K562 (cell line): ENCODE data around the gene GUCY2F. TPM values are rescaled to one million over a fixed set of nuclear protein-coding genes. Genes with fewer than 3 reads are reported as not detected.

Source experiments
- ATAC-seq: fragments of 200-7000 bp; cut with Tn5 transposase; 3 replicates; pipeline ENCODE4 v1.9.1; 2020; ENCODE audit warnings: moderate library complexity
- BruUV-seq: library from RNA; stranded (reverse); fragments of 400-500 nt; replicated peaks from 2 replicates; lab custom pipeline; 2021; lab: Mats Ljungman, UMichigan
- CTCF ChIA-PET: fragments of 300-600 bp; formaldehyde crosslinking; extraction: SDS; loops from one replicate; lab custom pipeline; 2021; ENCODE audit warnings: low intra/inter-chr PET ratio; lab: Yijun Ruan, JAX
- POLR2A ChIA-PET: fragments of 300-600, 350-650 bp; sonication (Branson Sonifier 250); formaldehyde crosslinking; extraction: SDS; loops from one replicate; lab custom pipeline; 2021; ENCODE audit warnings: antibody characterized with exemption, inconsistent platforms; lab: Yijun Ruan, JAX
- DNase-seq, 4 experiments: peaks; one replicate each; pipeline versions ENCODE4 v3.0.0 to v3.0.0-alpha.2; 2011 to 2018; ENCODE audit warnings: low spot score in 3 of 4, mixed read lengths in 3 of 4; ENCODE audit errors: extremely low read depth in 1 of 4
- FAIRE-seq: peaks from 2 replicates; lab custom pipeline; 2011; peaks lifted over from hg19 to GRCh38; lab: Jason Lieb, UNC
- H2AFZ ChIP-seq: 2 replicates; pipeline ENCODE4 v1.6.0; 2011; ENCODE audit warnings: low read depth, low read length, control low read depth, inconsistent platforms
- H3K27ac ChIP-seq: fragments of 200-600 bp; 3 replicates; pipeline ENCODE4 v1.8.0; 2011; ENCODE audit warnings: low read depth, mild to moderate bottlenecking, control low read depth, inconsistent platforms, low read length, moderate library complexity, mixed read lengths; ENCODE audit errors: extremely low read depth
- H3K27me3 ChIP-seq, 2 experiments: fragments of 300-600 bp in 1 of 2; 2 replicates in 1 of 2; 3 replicates in 1 of 2; pipeline versions ENCODE4 v1.6.0 to v1.8.0; 2011; ENCODE audit warnings: inconsistent platforms in 2 of 2, low read length in 2 of 2, mild to moderate bottlenecking in 1 of 2, mixed read lengths in 1 of 2, moderate library complexity in 1 of 2; ENCODE audit not compliant: control insufficient read depth in 2 of 2, insufficient read depth in 2 of 2
- H3K36me3 ChIP-seq: fragments of 300-600 bp; 3 replicates; pipeline ENCODE4 v1.8.0; 2011; ENCODE audit warnings: mild to moderate bottlenecking, low read length, inconsistent platforms; ENCODE audit not compliant: control insufficient read depth, insufficient read depth
- H3K4me1 ChIP-seq, 2 experiments: fragments of 200-600 bp in 1 of 2; replicated peaks in 1 of 2; 2 replicates in 1 of 2; 3 replicates in 1 of 2; pipeline versions ENCODE4 v1.5.1 to v1.8.0; 2011; ENCODE audit warnings: inconsistent platforms in 2 of 2, low read length in 2 of 2, mild to moderate bottlenecking in 1 of 2, mixed read lengths in 1 of 2, moderate library complexity in 1 of 2; ENCODE audit not compliant: control insufficient read depth in 2 of 2, insufficient read depth in 2 of 2
- H3K4me2 ChIP-seq: 2 replicates; pipeline ENCODE4 v1.6.1; 2011; ENCODE audit warnings: low read length, control low read depth, inconsistent platforms, mixed read lengths; ENCODE audit not compliant: insufficient read depth
- H3K4me3 ChIP-seq: fragments of 200-600 bp; sonication (generic), shearing (Covaris generic); 2 replicates; pipeline ENCODE4 v1.5.1; 2016; ENCODE audit warnings: control low read depth, inconsistent platforms
- H3K79me2 ChIP-seq: fragments of 200-600 bp; 3 replicates; pipeline ENCODE4 v1.8.0; 2011; ENCODE audit warnings: low read length, inconsistent platforms; ENCODE audit not compliant: control insufficient read depth, insufficient read depth
- H3K9ac ChIP-seq, 2 experiments: 2 replicates each; pipeline versions ENCODE4 v1.6.0 to v1.6.1; 2011; ENCODE audit warnings: low read depth in 2 of 2, low read length in 2 of 2, control low read depth in 1 of 2, inconsistent platforms in 1 of 2, mild to moderate bottlenecking in 1 of 2, mixed read lengths in 1 of 2; ENCODE audit not compliant: insufficient read depth in 1 of 2
- H3K9me1 ChIP-seq: one replicate; pipeline ENCODE4 v1.6.0; 2011; ENCODE audit warnings: inconsistent platforms, mild to moderate bottlenecking, low read length, moderate library complexity; ENCODE audit not compliant: control insufficient read depth, insufficient read depth
- H3K9me3 ChIP-seq: replicated peaks from 2 replicates; pipeline ENCODE4 v1.5.1; 2011; ENCODE audit warnings: low read depth, low read length, inconsistent platforms; ENCODE audit not compliant: control insufficient read depth, insufficient read depth
- H4K20me1 ChIP-seq: replicated peaks from 2 replicates; pipeline ENCODE4 v1.6.1; 2011; ENCODE audit warnings: low read length, inconsistent platforms, mixed read lengths; ENCODE audit not compliant: control insufficient read depth, insufficient read depth
- ESRRA ChIP-seq: fragments of 450-650 bp; IDR thresholded peaks from 2 replicates; pipeline ENCODE4 v1.6.1; 2014; ENCODE audit warnings: low read depth, mild to moderate bottlenecking, moderate library complexity, borderline replicate concordance
- EZH2 ChIP-seq: IDR thresholded peaks from 2 replicates; pipeline ENCODE4 v1.6.1; 2012; ENCODE audit warnings: low read depth, mild to moderate bottlenecking, inconsistent platforms, low read length, borderline replicate concordance
- JUND ChIP-seq, 2 experiments: IDR thresholded peaks; 2 replicates in 1 of 2; 3 replicates in 1 of 2; pipeline ENCODE4 v1.6.1; 2011; ENCODE audit warnings: borderline replicate concordance in 2 of 2, low read depth in 2 of 2, low read length in 2 of 2, improper control_type of control experiment in 1 of 2, missing biosample characterization in 1 of 2, missing genetic modification characterization in 1 of 2, missing genetic modification reagents in 1 of 2
- NCOA2 ChIP-seq, 2 experiments: fragments of 450-650 bp; IDR thresholded peaks; 2 replicates each; pipeline ENCODE4 v1.6.1; 2018; ENCODE audit warnings: mild to moderate bottlenecking in 2 of 2, moderate library complexity in 1 of 2; ENCODE audit not compliant: partially characterized antibody in 2 of 2
- TOE1 ChIP-seq, 2 experiments: fragments of 450-650 bp in 1 of 2; sonication (generic) in 1 of 2; formaldehyde crosslinking in 1 of 2; IDR thresholded peaks; 2 replicates each; pipeline versions ENCODE4 v1.7.1 to v1.8.0; 2016 to 2022; ENCODE audit warnings: borderline replicate concordance in 2 of 2, mild to moderate bottlenecking in 2 of 2, antibody characterized with exemption in 1 of 2, inconsistent platforms in 1 of 2, low read depth in 1 of 2, missing genetic modification reagents in 1 of 2, moderate library complexity in 1 of 2
- U2AF2 ChIP-seq: fragments of 200-400 bp; formaldehyde crosslinking; optimal IDR thresholded peaks from 2 replicates; pipeline ENCODE3; 2017; ENCODE audit warnings: low read depth, mild to moderate bottlenecking, low read length
- ZNF217 ChIP-seq: sonication (generic); formaldehyde crosslinking; IDR thresholded peaks from 2 replicates; pipeline ENCODE4 v1.8.0; 2022; ENCODE audit warnings: mild to moderate bottlenecking, missing genetic modification reagents
- WGBS: fragments of 100-300 bp; shearing (Covaris generic); methylation state at CpG from one replicate; pipeline ENCODE4 v1.1.6; 2016; ENCODE audit warnings: low coverage, mixed read lengths; ENCODE audit not compliant: insufficient coverage; ENCODE audit errors: missing lambda C conversion rate; 5-methylcytosine and 5-hydroxymethylcytosine counted together
- in situ Hi-C: fragments of 300-500 bp; cut with MboI; formaldehyde crosslinking; loops from 4 replicates; pipeline ENCODE4 v1.15.0; 2018; ENCODE audit warnings: inconsistent platforms, mixed read lengths
- intact Hi-C: fragments of 100-400 bp; cut with micrococcal nuclease; formaldehyde crosslinking; loops from 2 replicates; pipeline ENCODE4 v1.14.2; 2022
- polyA plus RNA-seq, 8 experiments: library from polyadenylated mRNA; depleted of rRNA in 4 of 8; stranded (reverse) in 5 of 8; unstranded in 3 of 8; fragments of >200 nt; fragmentation: Nextera tagmentation in 2 of 8; fragmentation: Illumina TruSeq in 1 of 8; extraction: Ambion mirVana in 2 of 8; extraction: Trizol in 1 of 8; gene quantifications; 2 replicates each; pipeline versions ENCODE4 v1.2.1 to v1.2.3, GENCODE V29; 2011 to 2014; ENCODE audit warnings: inconsistent platforms in 1 of 8, missing spikeins in 1 of 8
- total RNA-seq, 7 experiments: library from RNA; depleted of rRNA in 6 of 7; stranded (reverse); fragments of >200 nt in 6 of 7; fragmentation: Illumina TruSeq in 2 of 7; extraction: Trizol in 2 of 7; gene quantifications; 2 replicates each; pipeline versions ENCODE4 v1.2.1 to v1.2.3, GENCODE V29; 2011 to 2021; ENCODE audit warnings: low replicate concordance in 1 of 7
- TF ChIP-seq, protein P1 (sequence below), 2 experiments: fragments of 150-350 bp in 1 of 2; IDR thresholded peaks; 2 replicates each; pipeline ENCODE4 v1.6.1; 2012 to 2016; ENCODE audit warnings: low read depth in 2 of 2, low read length in 2 of 2, mild to moderate bottlenecking in 1 of 2, moderate library complexity in 1 of 2

The GUCY2F gene
- total and polyA plus RNA-seq, 9 of the 15 experiments (the other 6 are each of a cell fraction or from before 2014, with no cell fraction given): 0.01 to 0.06 (median 0.05) TPM; not detected in 6

DNA sequence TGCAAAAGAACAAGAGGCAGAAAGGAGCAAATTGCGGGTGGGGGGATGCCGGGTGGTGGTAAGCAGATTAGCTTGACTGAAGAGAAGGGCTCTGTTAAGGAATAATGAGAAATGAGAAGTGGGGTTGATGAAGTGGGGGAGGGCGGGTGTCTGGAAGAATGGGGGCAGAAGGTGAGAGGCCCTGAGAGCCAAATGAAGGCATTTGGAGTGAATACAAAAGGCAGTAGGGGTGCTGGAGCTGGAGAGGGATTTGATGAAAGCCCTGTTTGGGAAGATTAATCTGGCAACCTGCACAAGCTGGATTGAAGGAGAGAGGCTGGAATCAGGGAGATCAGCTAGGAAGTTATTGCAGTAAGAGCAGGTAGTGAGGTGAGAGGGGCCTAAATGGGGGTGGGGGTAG is 82.1 kb downstream of the GUCY2F start (continued):
- TF ChIP-seq JUND (IDR thresholded peaks at IDR 0.05; ENCODE audit: borderline replicate concordance, low read depth, low read length) (no peak), JUND (tag; IDR thresholded peaks at IDR 0.05; ENCODE audit: borderline replicate concordance, low read depth, low read length) (no peak)
- TF ChIP-seq, all 486 proteins: peak for 0

DNA sequence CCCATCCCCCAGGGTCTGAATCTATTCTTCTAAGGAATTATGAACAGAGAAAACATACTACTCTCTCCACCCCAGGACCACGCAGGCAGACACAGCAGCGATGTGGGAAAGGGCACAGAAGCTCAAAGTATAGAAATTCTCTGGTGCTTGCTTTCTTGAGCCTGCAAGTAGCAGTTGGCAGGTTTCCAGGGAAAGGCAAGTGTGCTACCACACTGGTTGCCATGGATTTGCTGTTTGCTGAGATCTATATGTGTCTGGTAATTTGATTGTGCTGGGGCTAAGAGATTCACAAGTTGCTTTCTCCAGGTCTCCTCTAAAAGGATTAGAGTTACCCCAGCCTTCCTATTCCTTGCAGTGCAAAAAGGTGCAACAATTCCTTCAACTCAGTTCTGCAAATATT is 83.1 kb downstream of the GUCY2F start:
- in situ Hi-C loops (loop anchor here (25.0 kb wide), 1 partner anchor 812 kb away; no protein-coding TSS in a partner anchor), intact Hi-C loops (no loop called here)
- ChIA-PET CTCF (no interaction called here), POLR2A (no interaction called here)
- Histone ChIP-seq H3K9me1 (no peaks in the 10 kb centered on the region), H3K9me3 (no peaks in the 10 kb centered on the region), H3K36me3 (no peaks in the 10 kb centered on the region), H3K9ac (no peak overlapping the region), H3K27me3 (no peaks in the 10 kb centered on the region), H2AFZ (no peak overlapping the region), H4K20me1 (no peaks in the 10 kb centered on the region), H3K4me2 (no peak overlapping the region), H3K4me1 (no peaks in the 10 kb centered on the region), H3K4me3 (no peak overlapping the region), H3K79me2 (no peaks in the 10 kb centered on the region), H3K27ac (no peak overlapping the region)
- DNase-seq: no peak
- no peak for FAIRE-seq
- TF ChIP-seq NCOA2 (IDR thresholded peaks at IDR 0.05; ENCODE audit: partially characterized antibody in 2 of 2): no peak
- TF ChIP-seq, protein P1, sequence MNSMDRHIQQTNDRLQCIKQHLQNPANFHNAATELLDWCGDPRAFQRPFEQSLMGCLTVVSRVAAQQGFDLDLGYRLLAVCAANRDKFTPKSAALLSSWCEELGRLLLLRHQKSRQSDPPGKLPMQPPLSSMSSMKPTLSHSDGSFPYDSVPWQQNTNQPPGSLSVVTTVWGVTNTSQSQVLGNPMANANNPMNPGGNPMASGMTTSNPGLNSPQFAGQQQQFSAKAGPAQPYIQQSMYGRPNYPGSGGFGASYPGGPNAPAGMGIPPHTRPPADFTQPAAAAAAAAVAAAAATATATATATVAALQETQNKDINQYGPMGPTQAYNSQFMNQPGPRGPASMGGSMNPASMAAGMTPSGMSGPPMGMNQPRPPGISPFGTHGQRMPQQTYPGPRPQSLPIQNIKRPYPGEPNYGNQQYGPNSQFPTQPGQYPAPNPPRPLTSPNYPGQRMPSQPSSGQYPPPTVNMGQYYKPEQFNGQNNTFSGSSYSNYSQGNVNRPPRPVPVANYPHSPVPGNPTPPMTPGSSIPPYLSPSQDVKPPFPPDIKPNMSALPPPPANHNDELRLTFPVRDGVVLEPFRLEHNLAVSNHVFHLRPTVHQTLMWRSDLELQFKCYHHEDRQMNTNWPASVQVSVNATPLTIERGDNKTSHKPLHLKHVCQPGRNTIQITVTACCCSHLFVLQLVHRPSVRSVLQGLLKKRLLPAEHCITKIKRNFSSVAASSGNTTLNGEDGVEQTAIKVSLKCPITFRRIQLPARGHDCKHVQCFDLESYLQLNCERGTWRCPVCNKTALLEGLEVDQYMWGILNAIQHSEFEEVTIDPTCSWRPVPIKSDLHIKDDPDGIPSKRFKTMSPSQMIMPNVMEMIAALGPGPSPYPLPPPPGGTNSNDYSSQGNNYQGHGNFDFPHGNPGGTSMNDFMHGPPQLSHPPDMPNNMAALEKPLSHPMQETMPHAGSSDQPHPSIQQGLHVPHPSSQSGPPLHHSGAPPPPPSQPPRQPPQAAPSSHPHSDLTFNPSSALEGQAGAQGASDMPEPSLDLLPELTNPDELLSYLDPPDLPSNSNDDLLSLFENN (IDR thresholded peaks at IDR 0.05; ENCODE audit: low read depth in 2 of 2, low read length in 2 of 2): no peak
- TF ChIP-seq U2AF2: no peak
- TF ChIP-seq TOE1 (IDR thresholded peaks at IDR 0.05; ENCODE audit: borderline replicate concordance): no peak
- TF ChIP-seq TOE1 (CRISPR knock-in tag; IDR thresholded peaks at IDR 0.05; ENCODE audit: borderline replicate concordance, low read depth): no peak
- no peak for TF ChIP-seq ZNF217 (CRISPR knock-in tag)
- no peak for TF ChIP-seq EZH2
- TF ChIP-seq ESRRA: no peak
- no TSS peak for BruUV-seq
- ATAC-seq: no peak
- 0% methylated on average over 2 of the region's 2 CpGs for WGBS
